Stimulated activated CD8-positive, alpha-beta memory T cell treated with anti-CD3 and anti-CD28 coated beads, Interleukin-12 subunit alpha, Interleukin-12 subunit beta, amount 100 ng/mL, for 24 hours (primary cell): ENCODE results near the gene ZNF776.
"Not testable (repeated sequence)": the region's sequence is repeated elsewhere in the genome, so short reads cannot be mapped to it uniquely, and the experiment has no call there.

ENCODE experiments used
- DNase-seq: peaks from one replicate; pipeline ENCODE4 v3.0.0-alpha.2; 2020; ENCODE audit errors: extremely low read depth

The ZNF776 gene

GRCh38 chr19:57778336-57778735 is 31.7 kb downstream of the ZNF776 start:
- DNase-seq: no peak

GRCh38 chr19:57779220-57779845 is 32.7 kb downstream of the ZNF776 start:
- DNase-seq: no peak

GRCh38 chr19:57786286-57786685 is 39.7 kb downstream of the ZNF776 start:
- DNase-seq: no peak

- no peak for DNase-seq
Observed at GRCh38 chr19:57786906-57787305, 40.3 kb downstream of the ZNF776 start.

GRCh38 chr19:57788114-57788692 is 41.6 kb downstream of the ZNF776 start:
- no peak for DNase-seq

- DNase-seq: no peak
Observed at GRCh38 chr19:57789288-57789687, 42.7 kb downstream of the ZNF776 start.

GRCh38 chr19:57796580-57796979 is 50.0 kb downstream of the ZNF776 start:
- not testable (repeated sequence) for DNase-seq

- DNase-seq: no peak
Observed at GRCh38 chr19:57800696-57801095, 54.1 kb downstream of the ZNF776 start.

- no peak for DNase-seq
Observed at GRCh38 chr19:57802269-57802668, 55.7 kb downstream of the ZNF776 start.

GRCh38 chr19:57803265-57803593 is 56.6 kb downstream of the ZNF776 start:
- no peak for DNase-seq

- no peak for DNase-seq
Observed at GRCh38 chr19:57803594-57804325, 57.1 kb downstream of the ZNF776 start.

GRCh38 chr19:57807541-57807940 is 60.9 kb downstream of the ZNF776 start:
- DNase-seq: no peak
